ENCODE measurements around the gene RAB40AL. TPM values are rescaled to one million over a fixed set of nuclear protein-coding genes. Genes with fewer than 3 reads are reported as not detected.

RAB40AL gene
- total RNA-seq, 1 donor from 2014 or later, result not detected

GRCh38 chrX:102983205-102983604, 46.1 kb downstream of the RAB40AL start:
- no peaks in the 10 kb centered on the region for H3K36me3 ChIP-seq
- no peak for DNase-seq
- no peaks in the 10 kb centered on the region for H3K27me3 ChIP-seq (ENCODE audit: low read depth)
- H3K4me1 ChIP-seq, result no peaks in the 10 kb centered on the region
- TF ChIP-seq CTCF (IDR thresholded peaks at IDR 0.05; ENCODE audit: borderline replicate concordance), result no peak
- intact Hi-C loops (cut with micrococcal nuclease), result no loop called here
- no peaks in the 10 kb centered on the region for H3K9me3 ChIP-seq (replicated peaks)
- no peak overlapping the region for H3K27ac ChIP-seq (replicated peaks)
- no peak overlapping the region for H3K4me3 ChIP-seq

GRCh38 chrX:102985192-102985591, 48.1 kb downstream of the RAB40AL start:
- Histone ChIP-seq H3K27ac (replicated peaks) (no peak overlapping the region), H3K9me3 (replicated peaks) (no peaks in the 10 kb centered on the region), H3K36me3 (no peaks in the 10 kb centered on the region), H3K27me3 (ENCODE audit: low read depth) (no peaks in the 10 kb centered on the region), H3K4me3 (no peak overlapping the region), H3K4me1 (no peaks in the 10 kb centered on the region)
- no peak for DNase-seq
- no peak for TF ChIP-seq CTCF (IDR thresholded peaks at IDR 0.05; ENCODE audit: borderline replicate concordance)
- intact Hi-C loops (cut with micrococcal nuclease), result no loop called here

Other genes starting within 250 kb of the RAB40AL start
- 14.5 TPM for gene GPRASP2, start 224.8 kb upstream of the RAB40AL start, total RNA-seq
- 4.8 TPM for gene GPRASP3, start 216.5 kb upstream of the RAB40AL start, total RNA-seq
- gene BEX1, start 126.9 kb downstream of the RAB40AL start, total RNA-seq, result 10.8 TPM
- 0.69 TPM for gene NXF3, start 155.9 kb downstream of the RAB40AL start, total RNA-seq